ENCODE measurements around the gene ASB3.

Gene ASB3

GRCh38 chr2:53641290-53641689 lies 145.5 kb downstream of the ASB3 start:
- DNase-seq (ENCODE audit: low spot score) = no peak

DNA sequence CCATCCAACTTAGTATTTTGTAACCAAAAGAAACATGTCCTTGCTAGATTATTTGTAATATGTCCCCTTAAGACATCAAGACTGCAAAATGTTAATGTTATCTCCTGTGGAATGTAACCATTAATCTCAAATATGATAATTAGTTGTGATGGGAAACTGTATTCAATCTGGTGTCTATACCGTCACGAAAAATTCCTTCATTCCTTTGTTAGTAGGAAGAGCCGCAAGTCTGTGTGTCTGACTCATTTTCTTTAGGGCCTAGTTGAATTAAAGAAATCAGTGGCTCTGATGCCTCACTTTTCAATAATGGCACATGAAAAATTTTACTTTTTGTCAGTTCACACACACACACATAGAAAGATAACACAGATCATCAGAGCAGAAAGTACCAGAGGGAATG lies 146.3 kb downstream of the ASB3 start:
- no peak for DNase-seq (ENCODE audit: low spot score)

DNA sequence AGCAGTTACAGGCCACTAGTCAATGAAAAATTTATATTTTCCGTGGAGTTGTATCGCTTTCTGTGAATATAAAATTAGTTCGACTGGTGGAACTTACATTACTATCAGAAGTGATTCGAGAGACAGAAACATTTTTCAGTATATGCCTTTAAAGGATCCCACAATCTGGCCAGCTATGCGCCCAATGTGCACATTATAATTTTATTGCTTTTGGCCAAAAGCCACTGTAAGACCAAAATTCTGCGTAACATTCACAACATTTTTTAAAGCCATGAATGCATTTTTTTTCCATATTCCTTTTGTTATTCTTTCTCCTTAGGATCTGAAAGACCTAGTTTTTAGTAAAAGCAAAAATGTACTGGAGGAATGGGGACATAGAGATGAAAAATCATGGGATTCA lies 150.2 kb downstream of the ASB3 start:
- DNase-seq (ENCODE audit: low spot score) = no peak

DNA sequence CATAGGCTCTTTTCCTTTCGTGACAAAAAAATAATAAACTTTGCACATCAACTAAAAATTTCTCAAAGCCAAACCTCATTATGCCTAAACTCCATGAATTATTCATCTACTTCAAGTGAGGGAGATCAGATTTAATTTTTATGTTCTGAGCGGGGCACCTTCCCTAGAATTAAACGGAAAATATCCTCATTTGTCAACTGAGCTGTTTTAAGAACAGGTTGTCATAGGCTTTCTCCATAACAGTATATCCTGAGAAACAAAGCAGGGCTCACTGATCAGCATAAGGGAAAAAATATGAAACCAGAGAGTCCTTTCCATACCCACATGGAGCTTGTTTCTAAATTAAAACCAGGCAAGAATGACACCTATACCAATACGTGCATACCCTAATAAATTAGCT lies 150.6 kb downstream of the ASB3 start:
- DNase-seq (ENCODE audit: low spot score) = no peak

GRCh38 chr2:53635694-53636093 lies 151.1 kb downstream of the ASB3 start:
- DNase-seq (ENCODE audit: low spot score) = no peak

DNA sequence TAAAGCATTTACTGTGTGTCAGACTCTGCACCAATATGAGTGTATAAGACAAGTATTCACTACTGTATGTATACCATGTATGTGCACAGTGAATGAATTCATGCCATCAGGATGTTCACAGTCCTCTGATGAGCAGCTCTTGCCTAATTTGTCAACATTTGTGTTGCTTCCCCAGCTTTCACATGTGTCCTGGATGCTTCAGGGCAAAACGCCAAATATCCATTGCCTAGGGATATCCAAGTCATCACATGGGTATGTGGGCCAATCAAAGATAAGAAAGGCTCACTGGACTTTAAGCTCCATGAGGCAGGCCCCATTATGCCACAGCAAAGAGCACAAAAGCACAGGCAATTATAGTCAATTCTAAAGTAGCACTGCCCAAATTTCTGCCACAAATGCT lies 153.3 kb downstream of the ASB3 start:
- no peak for DNase-seq (ENCODE audit: low spot score)

- no peak for DNase-seq (ENCODE audit: low spot score)
These were observed 154.0 kb downstream of the ASB3 start for GRCh38 chr2:53632714-53633113.

GRCh38 chr2:53632126-53632460 lies 154.7 kb downstream of the ASB3 start:
- no peak for DNase-seq (ENCODE audit: low spot score)

DNA sequence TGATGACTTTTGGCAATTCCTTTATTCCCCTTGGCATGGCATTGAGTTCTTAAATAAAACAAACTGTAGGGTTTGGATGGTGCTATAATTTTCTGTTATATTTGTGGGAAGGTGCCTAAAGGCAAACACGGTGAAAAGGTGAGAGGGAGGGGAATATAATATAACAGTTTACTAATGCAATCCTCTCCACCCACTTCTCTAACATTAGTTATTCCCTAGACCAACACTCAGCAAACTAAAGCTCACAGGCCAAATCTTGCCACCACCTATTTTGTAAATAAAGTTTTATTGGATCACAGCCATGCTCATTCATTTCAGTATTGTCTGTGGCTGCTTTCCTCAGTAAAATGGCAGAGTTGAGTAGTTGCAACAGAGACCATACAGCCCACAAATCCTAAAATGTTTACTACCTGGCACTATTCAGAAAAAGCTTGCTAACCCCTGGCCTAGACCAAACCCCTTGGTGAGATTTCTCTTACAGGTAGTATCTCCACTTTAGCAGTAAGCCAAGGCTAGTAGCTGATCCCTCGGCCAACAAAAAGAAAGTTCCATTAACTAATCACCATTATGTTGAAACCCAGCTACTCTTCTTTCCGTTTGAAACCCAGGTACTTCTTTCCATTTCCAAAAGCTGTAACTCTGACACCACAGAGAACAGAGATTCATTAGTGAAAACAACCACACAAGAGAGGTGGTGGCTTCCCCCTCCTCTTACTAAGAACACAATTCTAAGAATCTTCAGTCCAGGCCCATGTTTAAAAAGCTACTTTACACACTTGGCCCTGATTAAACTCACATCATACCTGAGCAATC lies 155.2 kb downstream of the ASB3 start:
- no peak for DNase-seq (ENCODE audit: low spot score)

DNA sequence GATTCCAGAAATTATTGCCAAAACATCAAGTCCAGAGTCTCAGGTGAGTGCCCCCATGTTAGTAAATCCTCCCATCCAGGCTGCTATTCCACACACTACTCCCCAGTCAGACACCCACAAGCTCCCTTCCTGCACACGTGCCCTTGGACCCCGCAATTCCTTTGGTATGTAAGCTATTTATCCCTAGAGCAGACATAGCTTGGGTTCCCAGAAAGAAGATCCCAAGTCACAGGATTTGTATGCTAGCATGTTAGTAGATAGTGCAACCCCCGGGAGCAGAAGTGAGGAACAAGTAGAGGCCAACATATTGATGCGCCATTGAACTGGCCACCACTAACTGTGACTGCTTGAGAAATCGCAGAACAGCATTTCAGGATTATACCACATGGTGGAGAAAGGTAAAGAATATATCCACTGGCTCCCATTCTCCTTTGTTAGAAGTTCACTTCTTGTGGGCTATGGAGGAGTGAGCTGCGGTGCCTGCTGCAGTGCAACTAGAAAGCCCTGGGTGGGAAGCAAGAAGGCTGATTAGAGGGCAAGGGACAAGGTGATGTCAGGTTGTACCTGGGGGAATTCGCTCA lies 156.6 kb downstream of the ASB3 start:
- no peak for DNase-seq (ENCODE audit: low spot score)

DNA sequence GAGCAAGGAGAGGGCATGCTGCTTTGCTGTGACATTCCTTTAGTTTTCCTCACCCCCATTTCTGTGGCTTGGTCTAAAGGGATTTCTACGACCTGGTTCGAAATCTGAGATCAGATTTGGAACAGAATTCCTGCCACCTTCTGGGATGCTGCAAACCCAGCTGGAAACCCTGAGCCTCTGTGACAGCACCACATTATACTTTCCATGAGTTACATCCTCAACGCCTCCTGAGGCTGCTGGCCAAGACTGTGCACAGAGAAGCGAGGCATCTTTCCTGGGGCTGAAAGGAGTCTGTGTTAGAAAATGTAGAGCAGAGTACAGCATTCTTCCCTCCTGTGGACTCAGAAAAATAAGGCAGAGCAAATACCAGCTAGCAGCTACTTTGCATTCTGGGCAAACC lies 157.3 kb downstream of the ASB3 start:
- no peak for DNase-seq (ENCODE audit: low spot score)

- no peak for DNase-seq (ENCODE audit: low spot score)
These were observed 157.8 kb downstream of the ASB3 start for GRCh38 chr2:53629001-53629400.

DNA sequence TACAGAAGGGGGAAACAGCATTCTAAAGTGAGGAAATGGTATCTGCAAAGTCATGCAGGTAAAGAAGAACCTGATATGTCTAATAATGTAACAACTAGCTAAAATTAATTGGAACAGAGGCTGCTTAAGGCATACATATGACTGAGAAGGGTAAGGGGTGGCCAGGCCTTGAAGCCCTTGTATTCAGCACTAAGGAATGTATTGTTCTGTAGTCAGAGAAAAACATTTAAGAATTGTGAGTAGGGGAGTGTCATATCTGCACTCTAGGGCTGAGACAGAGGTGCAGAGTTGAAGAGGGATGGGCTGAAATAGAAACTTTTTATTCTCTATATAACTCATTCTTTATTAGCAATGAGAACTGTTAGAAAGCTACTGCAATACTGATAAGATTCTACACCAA lies 164.6 kb downstream of the ASB3 start:
- DNase-seq (ENCODE audit: low spot score) = no peak

DNA sequence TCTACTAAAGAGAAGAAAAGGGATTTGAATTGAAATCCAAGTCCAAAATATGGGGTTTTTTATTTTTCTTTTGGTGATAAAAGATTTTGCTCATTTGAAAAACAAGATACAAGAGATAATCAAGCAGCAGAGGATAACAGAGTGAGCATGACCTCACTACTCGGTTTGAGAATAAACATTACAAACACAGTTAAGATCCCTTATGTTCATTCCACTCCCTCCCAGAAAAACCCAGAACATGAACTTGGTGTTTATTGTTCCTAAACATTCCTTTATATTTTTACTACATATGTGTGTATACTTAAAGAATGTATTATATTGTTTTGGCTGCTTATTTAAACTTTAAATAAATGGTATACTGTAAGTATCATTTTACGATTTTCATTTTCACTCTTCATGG lies 165.8 kb downstream of the ASB3 start:
- no peak for DNase-seq (ENCODE audit: low spot score)

Data from HuH-7 (cell line).